ENCODE data around the gene EEPD1. TPM values are rescaled to one million over a fixed set of nuclear protein-coding genes. Genes with fewer than 3 reads are reported as not detected.

The EEPD1 gene
- total RNA-seq, 1 donor from 2014 or later = 0.61 TPM

- no peak overlapping the region for H3K4me3 Mint-ChIP-seq
- H3K36me3 Mint-ChIP-seq (ENCODE audit: low read depth) = no peaks in the 10 kb centered on the region
- intact Hi-C loops (cut with micrococcal nuclease) = loop anchor here (10.0 kb wide), 1 partner anchor 195 kb away; no protein-coding TSS in a partner anchor
- H3K27me3 Mint-ChIP-seq = peaks cover 5% of the 10 kb centered on the region
- DNase-seq = no peak
- no peak overlapping the region for H3K27ac Mint-ChIP-seq
- H3K9me3 Mint-ChIP-seq = no peaks in the 10 kb centered on the region
- H3K4me1 Mint-ChIP-seq = no peaks in the 10 kb centered on the region
These were observed 27.1 kb downstream of the EEPD1 start for GRCh38 chr7:36180121-36180520.

- intact Hi-C loops (cut with micrococcal nuclease) = loop anchor here (10.0 kb wide), 1 partner anchor 197 kb away; no protein-coding TSS in a partner anchor
- Mint-ChIP-seq H3K4me1 (no peaks in the 10 kb centered on the region), H3K27me3 (peaks cover 5% of the 10 kb centered on the region), H3K4me3 (no peak overlapping the region), H3K27ac (no peak overlapping the region), H3K9me3 (no peaks in the 10 kb centered on the region), H3K36me3 (ENCODE audit: low read depth) (no peaks in the 10 kb centered on the region)
- DNase-seq = no peak
These were observed 28.6 kb downstream of the EEPD1 start for GRCh38 chr7:36181668-36182067.

GRCh38 chr7:36182854-36183604 is 30.0 kb downstream of the EEPD1 start:
- no peaks in the 10 kb centered on the region for H3K36me3 Mint-ChIP-seq (ENCODE audit: low read depth)

GRCh38 chr7:36185092-36185491 is 32.0 kb downstream of the EEPD1 start:
- intact Hi-C loops (cut with micrococcal nuclease) = loop anchor here (10.0 kb wide), 1 partner anchor 200 kb away; no protein-coding TSS in a partner anchor
- no peak for DNase-seq
- peaks cover 2% of the 10 kb centered on the region for H3K27me3 Mint-ChIP-seq
- H3K9me3 Mint-ChIP-seq = no peaks in the 10 kb centered on the region
- H3K4me1 Mint-ChIP-seq = no peaks in the 10 kb centered on the region
- H3K27ac Mint-ChIP-seq = no peak overlapping the region
- no peaks in the 10 kb centered on the region for H3K36me3 Mint-ChIP-seq (ENCODE audit: low read depth)
- no peak overlapping the region for H3K4me3 Mint-ChIP-seq

More at GRCh38 chr7:36182854-36183604, 30.0 kb downstream of the EEPD1 start:
- no peak overlapping the region for H3K27ac Mint-ChIP-seq
- no peaks in the 10 kb centered on the region for H3K4me1 Mint-ChIP-seq
- H3K4me3 Mint-ChIP-seq = no peak overlapping the region
- intact Hi-C loops (cut with micrococcal nuclease) = loop anchor here (10.0 kb wide), 1 partner anchor 198 kb away; no protein-coding TSS in a partner anchor
- H3K9me3 Mint-ChIP-seq = no peaks in the 10 kb centered on the region
- no peak for DNase-seq
- H3K27me3 Mint-ChIP-seq = peaks cover 2% of the 10 kb centered on the region

- Mint-ChIP-seq H3K36me3 (ENCODE audit: low read depth) (no peaks in the 10 kb centered on the region), H3K4me3 (no peak overlapping the region), H3K9me3 (no peaks in the 10 kb centered on the region), H3K27ac (no peak overlapping the region), H3K4me1 (no peaks in the 10 kb centered on the region), H3K27me3 (peaks cover 2% of the 10 kb centered on the region)
- intact Hi-C loops (cut with micrococcal nuclease) = loop anchor here (10.0 kb wide), 1 partner anchor 201 kb away; no protein-coding TSS in a partner anchor
- no peak for DNase-seq
These were observed 32.7 kb downstream of the EEPD1 start for GRCh38 chr7:36185756-36186155.

GRCh38 chr7:36186359-36187121 is 33.5 kb downstream of the EEPD1 start:
- DNase-seq = no peak
- no peak overlapping the region for H3K4me3 Mint-ChIP-seq

GRCh38 chr7:36188266-36188665 is 35.2 kb downstream of the EEPD1 start:
- H3K27ac Mint-ChIP-seq = no peak overlapping the region
- no peak overlapping the region for H3K4me3 Mint-ChIP-seq
- H3K27me3 Mint-ChIP-seq = no peaks in the 10 kb centered on the region
- intact Hi-C loops (cut with micrococcal nuclease) = loop anchor here (10.0 kb wide), 1 partner anchor 203 kb away; no protein-coding TSS in a partner anchor
- no peaks in the 10 kb centered on the region for H3K36me3 Mint-ChIP-seq (ENCODE audit: low read depth)
- no peak for DNase-seq
- no peaks in the 10 kb centered on the region for H3K9me3 Mint-ChIP-seq
- H3K4me1 Mint-ChIP-seq = no peaks in the 10 kb centered on the region

More at GRCh38 chr7:36186359-36187121, 33.5 kb downstream of the EEPD1 start:
- intact Hi-C loops (cut with micrococcal nuclease) = loop anchor here (10.0 kb wide), 1 partner anchor 202 kb away; no protein-coding TSS in a partner anchor
- Mint-ChIP-seq H3K4me1 (no peaks in the 10 kb centered on the region), H3K36me3 (ENCODE audit: low read depth) (no peaks in the 10 kb centered on the region), H3K27ac (no peak overlapping the region), H3K9me3 (no peaks in the 10 kb centered on the region), H3K27me3 (peaks cover 2% of the 10 kb centered on the region)

GRCh38 chr7:36188906-36189305 is 35.9 kb downstream of the EEPD1 start:
- Mint-ChIP-seq H3K27me3 (no peaks in the 10 kb centered on the region), H3K9me3 (no peaks in the 10 kb centered on the region), H3K36me3 (ENCODE audit: low read depth) (no peaks in the 10 kb centered on the region), H3K27ac (no peak overlapping the region), H3K4me1 (no peaks in the 10 kb centered on the region), H3K4me3 (no peak overlapping the region)
- DNase-seq = no peak
- intact Hi-C loops (cut with micrococcal nuclease) = loop anchor here (10.0 kb wide), 1 partner anchor 204 kb away; no protein-coding TSS in a partner anchor

- Mint-ChIP-seq H3K4me3 (no peak overlapping the region), H3K27ac (no peak overlapping the region), H3K36me3 (ENCODE audit: low read depth) (no peaks in the 10 kb centered on the region), H3K9me3 (no peaks in the 10 kb centered on the region), H3K27me3 (no peaks in the 10 kb centered on the region), H3K4me1 (no peaks in the 10 kb centered on the region)
- intact Hi-C loops (cut with micrococcal nuclease) = no loop called here
- no peak for DNase-seq
These were observed 37.6 kb downstream of the EEPD1 start for GRCh38 chr7:36190447-36191291.

GRCh38 chr7:36191292-36191920 is 38.4 kb downstream of the EEPD1 start:
- H3K4me3 Mint-ChIP-seq = no peak overlapping the region
- H3K9me3 Mint-ChIP-seq = no peaks in the 10 kb centered on the region
- no peaks in the 10 kb centered on the region for H3K27me3 Mint-ChIP-seq
- H3K4me1 Mint-ChIP-seq = no peaks in the 10 kb centered on the region
- intact Hi-C loops (cut with micrococcal nuclease) = no loop called here
- DNase-seq = no peak
- no peaks in the 10 kb centered on the region for H3K36me3 Mint-ChIP-seq (ENCODE audit: low read depth)
- no peak overlapping the region for H3K27ac Mint-ChIP-seq

GRCh38 chr7:36192053-36192824 is 39.2 kb downstream of the EEPD1 start:
- Mint-ChIP-seq H3K4me1 (no peaks in the 10 kb centered on the region), H3K27me3 (no peaks in the 10 kb centered on the region), H3K9me3 (no peaks in the 10 kb centered on the region), H3K4me3 (no peak overlapping the region), H3K27ac (no peak overlapping the region), H3K36me3 (ENCODE audit: low read depth) (no peaks in the 10 kb centered on the region)
- intact Hi-C loops (cut with micrococcal nuclease) = no loop called here
- no peak for DNase-seq

- H3K9me3 Mint-ChIP-seq = no peaks in the 10 kb centered on the region
- no peaks in the 10 kb centered on the region for H3K4me1 Mint-ChIP-seq
- H3K36me3 Mint-ChIP-seq (ENCODE audit: low read depth) = no peaks in the 10 kb centered on the region
- no peak for DNase-seq
- H3K4me3 Mint-ChIP-seq = no peak overlapping the region
- H3K27me3 Mint-ChIP-seq = no peaks in the 10 kb centered on the region
- no peak overlapping the region for H3K27ac Mint-ChIP-seq
- intact Hi-C loops (cut with micrococcal nuclease) = no loop called here
These were observed 39.8 kb downstream of the EEPD1 start for GRCh38 chr7:36192877-36193276.

Measured in activated CD4-positive, alpha-beta T cell treated with anti-CD3 and anti-CD28 coated beads, Interleukin-2, amount 10 ng/mL, durations not matched to agents 24 days and 14 days (primary cell).